Measurements from ENCODE around the gene USH1C. TPM values are rescaled to one million over a fixed set of nuclear protein-coding genes. Genes with fewer than 3 reads are reported as not detected.

USH1C gene
- total and polyA plus RNA-seq, 8 donors = 3.5 to 44.3 (median 8.6) TPM

DNA sequence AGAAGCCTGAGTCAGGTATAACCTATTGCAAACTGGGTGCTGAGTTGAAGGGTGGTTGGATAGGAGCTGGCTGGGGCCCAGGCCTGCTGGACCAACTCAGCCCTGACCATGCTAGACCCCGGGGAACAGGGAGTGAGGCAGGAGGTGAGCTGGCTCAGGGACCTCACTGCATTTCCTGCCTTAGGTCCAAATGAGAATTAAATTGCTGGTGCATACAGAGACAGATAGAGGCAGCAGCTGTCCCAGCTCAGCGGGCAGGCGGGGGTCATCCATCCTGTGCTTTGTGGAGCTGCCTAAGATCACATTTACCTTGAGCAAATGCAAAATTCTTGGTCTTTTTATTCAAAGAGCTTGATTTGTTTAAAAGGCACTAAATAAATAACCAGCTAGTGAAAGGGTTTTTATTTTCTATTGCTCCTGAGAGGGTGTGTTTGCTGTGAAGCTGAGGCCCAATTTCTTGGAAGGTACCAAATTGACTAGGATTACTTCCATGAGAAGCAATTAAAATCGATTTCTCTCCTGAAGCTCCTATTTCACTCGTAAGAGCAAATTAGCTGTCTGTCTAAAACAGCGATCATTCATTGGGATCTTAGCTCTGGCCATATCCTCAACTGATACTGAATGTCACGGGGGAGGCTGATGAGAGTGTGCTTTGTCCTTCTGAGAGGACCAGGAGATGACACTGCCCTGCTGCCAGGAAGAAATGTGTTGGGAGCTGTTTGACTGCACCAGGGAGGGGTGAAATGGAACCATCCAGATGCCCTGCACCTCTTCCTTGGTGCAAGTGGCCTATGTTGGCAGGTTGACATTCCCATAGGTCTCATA, 24.9 kb downstream of the USH1C start:
- no peak for FAIRE-seq
- 78 to 79% methylated on average over 7 of the region's 7 CpGs for WGBS, 2 donors
- no peak for ATAC-seq
- no peaks in the 10 kb centered on the region for H3K27me3 ChIP-seq
- H3K9me3 ChIP-seq = no peaks in the 10 kb centered on the region
- no peaks in the 10 kb centered on the region for H3K36me3 ChIP-seq
- H3K4me3 ChIP-seq = no peak overlapping the region
- intact Hi-C loops (cut with DNase I) = no loop called here
- no peaks in the 10 kb centered on the region for H3K4me1 ChIP-seq
- no peak for DNase-seq
- no peak overlapping the region for H3K27ac ChIP-seq
- TF ChIP-seq CTCF (IDR thresholded peaks at IDR 0.05) = no peak

- intact Hi-C loops (cut with DNase I) = no loop called here
- 56 to 78% methylated on average over 2 of the region's 2 CpGs for WGBS, 2 donors
- no peaks in the 10 kb centered on the region for H3K36me3 ChIP-seq
- no peak for FAIRE-seq
- no peaks in the 10 kb centered on the region for H3K9me3 ChIP-seq
- no peak for TF ChIP-seq CTCF (IDR thresholded peaks at IDR 0.05)
- H3K4me1 ChIP-seq = no peaks in the 10 kb centered on the region
- no peak overlapping the region for H3K27ac ChIP-seq
- no peaks in the 10 kb centered on the region for H3K27me3 ChIP-seq
- H3K4me3 ChIP-seq = no peak overlapping the region
- no peak for DNase-seq
- ATAC-seq = no peak
Measured at GRCh38 chr11:17518366-17518765, 25.9 kb downstream of the USH1C start.

GRCh38 chr11:17517186-17517585, 27.0 kb downstream of the USH1C start:
- H3K27ac ChIP-seq = no peak overlapping the region
- H3K27me3 ChIP-seq = no peaks in the 10 kb centered on the region
- intact Hi-C loops (cut with DNase I) = no loop called here
- TF ChIP-seq CTCF (IDR thresholded peaks at IDR 0.05) = no peak
- H3K9me3 ChIP-seq = no peaks in the 10 kb centered on the region
- no peaks in the 10 kb centered on the region for H3K36me3 ChIP-seq
- no peak for ATAC-seq
- H3K4me1 ChIP-seq = no peaks in the 10 kb centered on the region
- no peak for DNase-seq
- 85 to 86% methylated on average over 10 of the region's 10 CpGs for WGBS, 2 donors
- FAIRE-seq = no peak
- H3K4me3 ChIP-seq = no peak overlapping the region

GRCh38 chr11:17516551-17517150, 27.6 kb downstream of the USH1C start:
- ATAC-seq = no peak
- H3K4me1 ChIP-seq = no peaks in the 10 kb centered on the region
- no peaks in the 10 kb centered on the region for H3K9me3 ChIP-seq
- WGBS, 2 donors = 86% methylated on average over 7 of the region's 7 CpGs
- no peaks in the 10 kb centered on the region for H3K36me3 ChIP-seq
- no peak overlapping the region for H3K4me3 ChIP-seq
- H3K27me3 ChIP-seq = no peaks in the 10 kb centered on the region
- no peak for DNase-seq
- intact Hi-C loops (cut with DNase I) = no loop called here
- TF ChIP-seq CTCF (IDR thresholded peaks at IDR 0.05) = no peak
- FAIRE-seq = no peak
- H3K27ac ChIP-seq = no peak overlapping the region
